GM21390 (cell line): ENCODE results near the gene NTMT1.
"Not testable (repeated sequence)": the region's sequence is repeated elsewhere in the genome, so short reads cannot be mapped to it uniquely, and the experiment has no call there.

ENCODE experiments used
- ATAC-seq: cut with Tn5 transposase; IDR thresholded peaks from one replicate; pipeline ENCODE4 v1.9.1; 2021; ENCODE audit not compliant: unreplicated experiment

NTMT1 gene

GRCh38 chr9:129626079-129626624 lies at the start of gene NTMT1:
TSS of gene NTMT1 (plus strand) at chr9:129626163. CDS start at chr9:129632704, 6,541 bp downstream.
- peak; percentile 76 for ATAC-seq

- no peak for ATAC-seq
Observed at GRCh38 chr9:129576546-129577543, 49.1 kb upstream of the NTMT1 start.

GRCh38 chr9:129579294-129579693 lies 46.7 kb upstream of the NTMT1 start:
- no peak for ATAC-seq

- no peak for ATAC-seq
Observed at GRCh38 chr9:129580211-129580915, 45.6 kb upstream of the NTMT1 start.

- no peak for ATAC-seq
Observed at GRCh38 chr9:129581505-129582189, 44.3 kb upstream of the NTMT1 start.

GRCh38 chr9:129582855-129583254 lies 43.1 kb upstream of the NTMT1 start:
- no peak for ATAC-seq

GRCh38 chr9:129583308-129584038 lies 42.5 kb upstream of the NTMT1 start:
- ATAC-seq: no peak

GRCh38 chr9:129584136-129584535 lies 41.8 kb upstream of the NTMT1 start:
- ATAC-seq: peak; percentile 48

GRCh38 chr9:129585352-129585751 lies 40.6 kb upstream of the NTMT1 start:
- no peak for ATAC-seq

- ATAC-seq: no peak
Observed at GRCh38 chr9:129586245-129586644, 39.7 kb upstream of the NTMT1 start.

- no peak for ATAC-seq
Observed at GRCh38 chr9:129586685-129587084, 39.3 kb upstream of the NTMT1 start.

- ATAC-seq: no peak
Observed at GRCh38 chr9:129587487-129588262, 38.3 kb upstream of the NTMT1 start.

- ATAC-seq: no peak
Observed at GRCh38 chr9:129590466-129590865, 35.5 kb upstream of the NTMT1 start.

GRCh38 chr9:129591916-129592315 lies 34.0 kb upstream of the NTMT1 start:
- no peak for ATAC-seq

- ATAC-seq: not testable (repeated sequence)
Observed at GRCh38 chr9:129592790-129593189, 33.2 kb upstream of the NTMT1 start.

- no peak for ATAC-seq
Observed at GRCh38 chr9:129594632-129595031, 31.3 kb upstream of the NTMT1 start.

GRCh38 chr9:129595311-129595741 lies 30.6 kb upstream of the NTMT1 start:
- no peak for ATAC-seq

- ATAC-seq: no peak
Observed at GRCh38 chr9:129595903-129596540, 29.9 kb upstream of the NTMT1 start.
